Spleen (tissue), 7 donors: ENCODE data around the gene POU2AF1.

Source experiments
- CTCF ChIP-seq, 11 experiments: fragments of 200-600 bp in 7 of 11; fragments of 450-650 bp in 4 of 11; sonication (generic) in 4 of 11; IDR thresholded peaks in 8 of 11; conservative IDR thresholded peaks in 3 of 11; 1 replicate in 7 of 11; 2 replicates in 4 of 11; pipeline versions ENCODE4 v1.4.0 to v1.8.0; 2016 to 2021; ENCODE audit warnings: antibody characterized with exemption in 11 of 11, inconsistent platforms in 4 of 11, mild to moderate bottlenecking in 1 of 11
- POLR2AphosphoS5 ChIP-seq, 3 donors: sonication (generic); formaldehyde crosslinking; IDR thresholded peaks; one replicate each; pipeline ENCODE4 v1.5.1; 2017; ENCODE audit warnings: antibody characterized with exemption in 3 of 3
- donor health status: DM: no; HTN: no; CAD: no; lungs with moderate emphysema.
- donor health status: DM: no; HTN: no; CAD: no.
- donor health status: DM: no; HTN: no; CAD: no.

DNA sequence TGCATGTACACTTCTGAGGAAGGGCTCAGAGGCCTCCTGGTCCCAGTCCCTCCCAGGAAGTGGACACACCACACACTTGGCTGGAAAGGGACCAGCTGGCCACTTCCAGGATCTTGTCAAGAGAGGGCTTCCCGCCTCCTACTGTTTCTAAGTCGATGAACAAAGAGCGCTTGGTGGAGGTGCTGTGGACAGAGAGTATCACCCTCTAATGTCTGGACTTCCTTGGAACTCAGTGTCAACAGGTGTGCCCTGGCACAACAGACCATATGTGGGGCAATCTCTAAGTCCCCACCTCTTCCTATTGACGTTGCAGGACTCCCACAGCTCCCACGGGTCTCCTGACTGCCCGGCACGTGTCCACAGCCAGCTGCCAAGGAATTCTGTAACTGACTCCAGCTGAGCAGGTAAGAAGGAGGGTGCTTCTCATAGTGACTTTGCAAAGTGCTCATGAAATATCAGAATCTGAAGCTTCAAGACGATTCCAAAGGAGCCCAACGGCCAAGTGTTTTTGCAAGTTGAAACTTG, 16.1 kb downstream of the POU2AF1 start:
- TF ChIP-seq CTCF (IDR thresholded peaks at IDR 0.05 in 8 of 11, conservative IDR thresholded peaks at IDR 0.05 in 3 of 11), result no peak
- no peak for TF ChIP-seq POLR2AphosphoS5 (IDR thresholded peaks at IDR 0.05)
